ENCODE measurements around the gene SULF2. TPM values are rescaled to one million over a fixed set of nuclear protein-coding genes. Genes with fewer than 3 reads are reported as not detected.

Gene SULF2
- total RNA-seq, 2 donors from 2014 or later = 75.7 to 146 TPM

DNA sequence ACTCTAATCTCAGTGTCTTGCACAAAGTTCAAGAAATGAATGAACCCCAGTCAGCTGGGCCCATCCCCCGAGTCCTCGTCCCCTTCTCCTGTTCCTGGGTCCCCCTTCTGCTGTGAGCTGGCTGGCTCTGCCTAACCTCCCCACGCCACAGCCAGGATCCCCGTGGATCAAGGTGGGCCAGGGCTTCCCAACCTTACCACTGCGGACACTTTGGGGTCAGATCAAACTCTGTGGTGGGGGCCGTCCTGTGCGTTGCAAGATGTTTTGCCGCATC, 116.2 kb downstream of the SULF2 start:
- H3K9me3 ChIP-seq (ENCODE audit: control insufficient read depth, low read length) = no peaks in the 10 kb centered on the region
- H3K4me3 ChIP-seq (ENCODE audit: low read length) = no peak overlapping the region
- no peak for DNase-seq
- Mint-ChIP-seq H3K36me3 (ENCODE audit: low read depth) (peaks cover 38% of the 10 kb centered on the region), H3K4me3 (no peak overlapping the region), H3K4me1 (no peaks in the 10 kb centered on the region), H3K9me3 (no peaks in the 10 kb centered on the region), H3K27me3 (ENCODE audit: insufficient read depth) (no peaks in the 10 kb centered on the region), H3K27ac (no peak overlapping the region)
- TF ChIP-seq, protein P1, sequence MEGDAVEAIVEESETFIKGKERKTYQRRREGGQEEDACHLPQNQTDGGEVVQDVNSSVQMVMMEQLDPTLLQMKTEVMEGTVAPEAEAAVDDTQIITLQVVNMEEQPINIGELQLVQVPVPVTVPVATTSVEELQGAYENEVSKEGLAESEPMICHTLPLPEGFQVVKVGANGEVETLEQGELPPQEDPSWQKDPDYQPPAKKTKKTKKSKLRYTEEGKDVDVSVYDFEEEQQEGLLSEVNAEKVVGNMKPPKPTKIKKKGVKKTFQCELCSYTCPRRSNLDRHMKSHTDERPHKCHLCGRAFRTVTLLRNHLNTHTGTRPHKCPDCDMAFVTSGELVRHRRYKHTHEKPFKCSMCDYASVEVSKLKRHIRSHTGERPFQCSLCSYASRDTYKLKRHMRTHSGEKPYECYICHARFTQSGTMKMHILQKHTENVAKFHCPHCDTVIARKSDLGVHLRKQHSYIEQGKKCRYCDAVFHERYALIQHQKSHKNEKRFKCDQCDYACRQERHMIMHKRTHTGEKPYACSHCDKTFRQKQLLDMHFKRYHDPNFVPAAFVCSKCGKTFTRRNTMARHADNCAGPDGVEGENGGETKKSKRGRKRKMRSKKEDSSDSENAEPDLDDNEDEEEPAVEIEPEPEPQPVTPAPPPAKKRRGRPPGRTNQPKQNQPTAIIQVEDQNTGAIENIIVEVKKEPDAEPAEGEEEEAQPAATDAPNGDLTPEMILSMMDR (conservative IDR thresholded peaks at IDR 0.05) = no peak
- H3K27ac ChIP-seq (ENCODE audit: low read depth, low read length) = no peak overlapping the region
- H3K9ac ChIP-seq (ENCODE audit: extremely low read depth, low read length, poor library complexity, severe bottlenecking) = no peak overlapping the region
- WGBS, 2 experiments (ENCODE audit: insufficient coverage in 1 of 2, insufficient read length in 1 of 2) = 96 to 98% methylated on average over 6 to 8 of the region's 8 CpGs
- H3K36me3 ChIP-seq (ENCODE audit: control insufficient read depth, insufficient read depth, low read length) = peaks cover 56% of the 10 kb centered on the region
- H3K27me3 ChIP-seq (ENCODE audit: control insufficient read depth, insufficient read depth, low read length, poor library complexity, severe bottlenecking) = no peaks in the 10 kb centered on the region
- no peaks in the 10 kb centered on the region for H3K4me1 ChIP-seq (ENCODE audit: control insufficient read depth, insufficient read depth, low read length)

DNA sequence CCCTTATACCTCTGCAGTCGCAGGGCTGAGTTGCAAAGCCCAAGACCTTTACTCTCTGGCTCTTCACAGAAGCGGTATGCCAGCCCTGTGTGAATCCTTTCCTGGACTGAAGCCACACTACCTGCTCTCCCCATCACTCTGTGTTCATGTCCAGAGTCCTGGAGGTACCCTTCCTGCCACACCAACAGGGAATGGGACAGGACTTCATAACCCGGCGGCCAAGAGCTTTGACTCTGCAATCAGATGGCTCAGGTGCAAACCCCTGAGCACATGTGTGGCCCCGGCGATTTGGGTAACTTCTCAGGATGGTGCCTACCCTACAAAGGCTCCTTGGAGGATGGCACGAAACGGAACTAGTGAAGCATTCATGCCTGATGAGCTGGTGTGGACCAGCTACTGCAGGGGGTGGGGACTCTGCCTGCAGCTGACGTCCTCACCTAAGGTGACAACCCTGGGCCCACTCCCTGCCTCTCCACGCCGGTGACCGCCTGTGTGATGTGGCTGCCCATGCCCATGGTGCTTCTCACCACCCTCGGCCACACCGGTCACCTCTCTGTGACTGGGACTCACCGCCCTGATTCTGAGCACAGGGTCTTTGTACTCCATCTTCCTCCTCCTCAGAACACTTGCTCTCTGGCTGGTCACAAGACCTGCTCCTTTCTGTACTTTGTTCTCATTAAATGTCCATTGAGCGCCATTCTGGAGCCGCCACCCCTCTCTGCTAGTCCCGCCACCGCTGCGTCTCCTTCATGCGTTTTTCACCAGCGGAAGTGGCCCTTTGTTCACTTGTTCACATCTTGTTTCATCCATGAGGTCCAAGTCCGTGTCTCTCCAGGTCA, 116.7 kb downstream of the SULF2 start:
- no peak overlapping the region for H3K4me3 ChIP-seq (ENCODE audit: low read length)
- no peaks in the 10 kb centered on the region for H3K27me3 Mint-ChIP-seq (ENCODE audit: insufficient read depth)
- peaks cover 55% of the 10 kb centered on the region for H3K36me3 ChIP-seq (ENCODE audit: control insufficient read depth, insufficient read depth, low read length)
- 95 to 96% methylated on average over 22 to 23 of the region's 23 CpGs for WGBS, 2 experiments (ENCODE audit: insufficient coverage in 1 of 2, insufficient read length in 1 of 2)
- H3K9ac ChIP-seq (ENCODE audit: extremely low read depth, low read length, poor library complexity, severe bottlenecking) = no peak overlapping the region
- no peak overlapping the region for H3K27ac Mint-ChIP-seq
- no peaks in the 10 kb centered on the region for H3K9me3 ChIP-seq (ENCODE audit: control insufficient read depth, low read length)
- no peaks in the 10 kb centered on the region for H3K9me3 Mint-ChIP-seq
- H3K4me3 Mint-ChIP-seq = no peak overlapping the region
- TF ChIP-seq, protein P1 (conservative IDR thresholded peaks at IDR 0.05) = no peak
- no peak for DNase-seq
- H3K27me3 ChIP-seq (ENCODE audit: control insufficient read depth, insufficient read depth, low read length, poor library complexity, severe bottlenecking) = no peaks in the 10 kb centered on the region
- no peaks in the 10 kb centered on the region for H3K4me1 Mint-ChIP-seq
- no peaks in the 10 kb centered on the region for H3K4me1 ChIP-seq (ENCODE audit: control insufficient read depth, insufficient read depth, low read length)
- H3K27ac ChIP-seq (ENCODE audit: low read depth, low read length) = no peak overlapping the region
- H3K36me3 Mint-ChIP-seq (ENCODE audit: low read depth) = peaks cover 36% of the 10 kb centered on the region

DNA sequence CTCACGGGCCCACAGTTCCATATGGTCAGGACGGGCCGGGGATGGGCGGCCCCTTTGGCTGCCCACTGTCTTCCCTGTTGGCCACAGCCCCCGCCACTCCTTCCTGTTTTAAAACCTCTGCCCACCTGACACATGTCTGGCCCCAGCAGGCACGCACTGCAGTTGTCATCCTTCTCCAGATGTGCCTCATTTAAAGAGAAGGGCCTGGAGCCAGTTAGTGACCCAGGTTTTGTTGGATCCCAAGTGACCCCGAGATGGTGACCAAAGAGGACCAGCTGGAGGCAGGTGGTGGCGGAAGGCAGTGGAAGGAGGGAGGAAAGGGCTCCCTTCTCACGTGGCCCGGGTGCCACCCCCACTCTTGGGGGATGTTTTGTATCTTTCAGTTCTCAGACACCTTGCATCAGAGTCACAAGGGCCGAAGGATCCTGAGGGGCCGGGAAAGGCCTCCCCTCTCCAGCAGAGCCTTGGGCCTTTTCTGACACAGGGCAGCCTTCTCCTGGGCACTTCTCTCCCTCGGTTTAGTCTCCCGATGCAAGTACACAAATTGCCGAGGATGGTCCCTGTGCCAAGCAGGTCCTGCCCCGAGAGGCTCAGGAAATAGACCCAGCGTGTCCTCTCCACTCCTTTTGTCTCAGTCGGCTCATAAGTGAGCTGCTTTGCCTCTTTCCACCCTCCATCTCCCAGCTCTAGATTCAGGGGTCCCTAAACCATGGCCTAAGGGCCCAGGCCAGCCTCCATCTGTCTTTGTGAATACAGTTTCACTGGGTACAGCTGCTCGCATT, 117.6 kb downstream of the SULF2 start:
- Mint-ChIP-seq H3K27ac (no peak overlapping the region), H3K4me3 (no peak overlapping the region), H3K4me1 (no peaks in the 10 kb centered on the region), H3K9me3 (no peaks in the 10 kb centered on the region), H3K36me3 (ENCODE audit: low read depth) (peaks cover 33% of the 10 kb centered on the region), H3K27me3 (ENCODE audit: insufficient read depth) (no peaks in the 10 kb centered on the region)
- 88 to 94% methylated on average over 11 to 19 of the region's 19 CpGs for WGBS, 2 experiments (ENCODE audit: insufficient coverage in 1 of 2, insufficient read length in 1 of 2)
- peaks cover 58% of the 10 kb centered on the region for H3K36me3 ChIP-seq (ENCODE audit: control insufficient read depth, insufficient read depth, low read length)
- H3K9me3 ChIP-seq (ENCODE audit: control insufficient read depth, low read length) = no peaks in the 10 kb centered on the region
- H3K9ac ChIP-seq (ENCODE audit: extremely low read depth, low read length, poor library complexity, severe bottlenecking) = no peak overlapping the region
- H3K27ac ChIP-seq (ENCODE audit: low read depth, low read length) = no peak overlapping the region
- no peaks in the 10 kb centered on the region for H3K4me1 ChIP-seq (ENCODE audit: control insufficient read depth, insufficient read depth, low read length)
- no peak for DNase-seq
- no peaks in the 10 kb centered on the region for H3K27me3 ChIP-seq (ENCODE audit: control insufficient read depth, insufficient read depth, low read length, poor library complexity, severe bottlenecking)
- H3K4me3 ChIP-seq (ENCODE audit: low read length) = no peak overlapping the region
- TF ChIP-seq, protein P1 (conservative IDR thresholded peaks at IDR 0.05) = no peak

All from endodermal cell (in vitro differentiated cells).